WI38 (cell line): ENCODE data around the gene PTPN11.

Source experiments
- H3K4me3 ChIP-seq: 2 replicates; pipeline ENCODE4 v1.5.1; 2011; ENCODE audit warnings: low read depth, mild to moderate bottlenecking, control low read depth, low read length
- TF ChIP-seq, protein P1 (sequence below): IDR thresholded peaks from 2 replicates; pipeline ENCODE4 v1.5.1; 2012; ENCODE audit warnings: low read depth, mild to moderate bottlenecking, control low read depth, low read length

PTPN11 gene

DNA sequence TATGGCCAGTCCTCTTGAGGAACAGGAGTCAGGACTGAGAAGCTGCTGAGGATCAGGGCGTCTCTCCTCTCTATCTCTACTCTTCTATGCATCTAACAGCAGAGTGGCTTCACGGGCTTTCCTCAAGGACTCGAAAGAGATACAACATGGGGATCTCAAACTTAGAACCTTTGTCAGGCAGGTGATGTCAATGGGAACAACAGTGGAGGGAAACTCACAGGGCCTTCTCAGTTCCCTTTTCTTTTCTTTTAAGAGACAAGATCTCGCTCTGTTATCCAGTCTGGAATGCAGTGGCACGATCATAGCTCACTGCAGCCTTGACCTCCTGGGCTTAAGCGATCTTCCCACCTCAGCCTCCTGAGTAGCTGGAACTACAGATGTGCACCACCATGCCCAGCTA lies 127.6 kb downstream of the PTPN11 start:
- TF ChIP-seq, protein P1, sequence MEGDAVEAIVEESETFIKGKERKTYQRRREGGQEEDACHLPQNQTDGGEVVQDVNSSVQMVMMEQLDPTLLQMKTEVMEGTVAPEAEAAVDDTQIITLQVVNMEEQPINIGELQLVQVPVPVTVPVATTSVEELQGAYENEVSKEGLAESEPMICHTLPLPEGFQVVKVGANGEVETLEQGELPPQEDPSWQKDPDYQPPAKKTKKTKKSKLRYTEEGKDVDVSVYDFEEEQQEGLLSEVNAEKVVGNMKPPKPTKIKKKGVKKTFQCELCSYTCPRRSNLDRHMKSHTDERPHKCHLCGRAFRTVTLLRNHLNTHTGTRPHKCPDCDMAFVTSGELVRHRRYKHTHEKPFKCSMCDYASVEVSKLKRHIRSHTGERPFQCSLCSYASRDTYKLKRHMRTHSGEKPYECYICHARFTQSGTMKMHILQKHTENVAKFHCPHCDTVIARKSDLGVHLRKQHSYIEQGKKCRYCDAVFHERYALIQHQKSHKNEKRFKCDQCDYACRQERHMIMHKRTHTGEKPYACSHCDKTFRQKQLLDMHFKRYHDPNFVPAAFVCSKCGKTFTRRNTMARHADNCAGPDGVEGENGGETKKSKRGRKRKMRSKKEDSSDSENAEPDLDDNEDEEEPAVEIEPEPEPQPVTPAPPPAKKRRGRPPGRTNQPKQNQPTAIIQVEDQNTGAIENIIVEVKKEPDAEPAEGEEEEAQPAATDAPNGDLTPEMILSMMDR: no peak
- no peak overlapping the region for H3K4me3 ChIP-seq

- H3K4me3 ChIP-seq: no peak overlapping the region
- TF ChIP-seq, protein P1: no peak
Observed at GRCh38 chr12:112546996-112547395, 128.2 kb downstream of the PTPN11 start.

GRCh38 chr12:112549031-112549430 lies 130.3 kb downstream of the PTPN11 start:
- no peak overlapping the region for H3K4me3 ChIP-seq
- TF ChIP-seq, protein P1: no peak

GRCh38 chr12:112551681-112552080 lies 132.9 kb downstream of the PTPN11 start:
- TF ChIP-seq, protein P1: no peak
- H3K4me3 ChIP-seq: no peak overlapping the region

- H3K4me3 ChIP-seq: no peak overlapping the region
- TF ChIP-seq, protein P1: no peak
Observed at GRCh38 chr12:112555621-112556233, 137.0 kb downstream of the PTPN11 start.

DNA sequence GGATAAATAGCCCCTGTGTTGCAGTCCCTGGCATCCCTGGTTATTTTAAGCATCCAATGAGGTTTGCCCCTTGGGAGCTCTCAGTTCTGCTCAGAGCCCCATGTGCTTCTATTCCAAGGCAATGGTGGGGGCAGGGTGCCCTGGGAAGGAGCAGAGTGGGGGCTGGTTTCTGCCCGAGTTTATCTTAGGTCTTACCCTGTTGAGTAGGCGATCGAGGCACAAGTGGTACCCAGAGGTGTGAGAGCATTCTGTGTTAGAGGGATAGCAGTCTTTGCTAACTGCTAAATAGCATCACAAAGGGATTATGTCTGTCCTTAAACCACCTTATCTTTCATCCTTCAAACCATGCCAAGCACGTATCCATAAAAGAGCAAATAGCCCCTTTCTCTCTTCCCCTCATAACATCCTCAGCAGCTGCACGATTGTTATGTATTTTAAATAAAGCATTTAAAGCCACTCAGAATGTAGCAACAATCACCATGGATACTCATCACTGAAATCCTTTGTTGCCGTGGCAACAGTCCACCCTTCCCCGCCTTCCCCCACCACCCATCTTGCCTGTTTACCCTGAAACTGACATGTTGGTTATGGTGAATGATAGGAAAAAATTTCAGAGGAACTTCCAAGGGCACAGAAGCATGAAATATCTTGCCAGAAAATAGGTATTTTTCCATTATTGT lies 139.3 kb downstream of the PTPN11 start:
- H3K4me3 ChIP-seq: no peak overlapping the region
- TF ChIP-seq, protein P1: no peak
